ENCODE results near the gene SMC1B. TPM values are rescaled to one million over a fixed set of nuclear protein-coding genes. Genes with fewer than 3 reads are reported as not detected.
A peak's percentile ranks its signal among the peaks of the same experiment; 100 is the strongest.

Gene SMC1B
- polyA plus RNA-seq, 2 of the 4 experiments (the other 2 are of a cell fraction), result 0.03 TPM; not detected in 1

DNA sequence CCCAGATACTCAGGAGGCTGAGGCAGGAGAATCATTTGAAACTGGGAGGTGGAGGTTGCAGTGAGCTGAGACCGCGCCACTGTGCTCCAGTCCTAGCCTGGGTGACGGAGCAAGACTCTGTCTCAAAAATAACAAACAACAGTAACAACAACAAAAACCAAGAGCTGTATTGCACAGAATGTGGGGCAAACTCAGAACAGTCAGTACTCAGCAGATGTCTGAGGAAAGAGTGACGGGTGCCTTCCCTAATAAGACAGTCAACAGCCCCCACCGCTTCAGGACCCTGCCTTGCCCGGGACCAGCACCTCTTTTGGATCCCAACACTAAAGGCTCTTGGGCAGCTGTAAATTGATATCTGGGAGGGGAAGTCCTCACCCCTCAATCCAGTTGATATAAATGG lies 40.4 kb upstream of the SMC1B start:
- WGBS (ENCODE audit: missing lambda C conversion rate), result 93% methylated on average over 6 of the region's 6 CpGs
- FAIRE-seq (no peak), ATAC-seq (no peak), DNase-seq (ENCODE audit: low read depth in 1 of 2, low spot score in 1 of 2) (no peak)
- Histone ChIP-seq H3K27ac (no peak overlapping the region), H3K4me1 (0 out of 3 replicates have a peak, but pooled peaks cover 3% of the 10 kb centered on the region), H3K4me3 (no peak overlapping the region), H3K9me3 (no peaks in the 10 kb centered on the region), H3K4me2 (no peak overlapping the region)
- CTCF ChIA-PET, result interaction anchor here (2.2 kb wide), 1 partner anchor 13 kb away, joined by 7 read pairs; no protein-coding TSS in a partner anchor
- POLR2A ChIA-PET, result no interaction called here
- TF ChIP-seq FOSL2 (IDR thresholded peaks at IDR 0.05) (no peak), FOSL2 (CRISPR knock-in tag; IDR thresholded peaks at IDR 0.05) (no peak), TP53 (CRISPR knock-in tag; IDR thresholded peaks at IDR 0.05) (no peak), RFX5 (IDR thresholded peaks at IDR 0.05) (no peak), NFE2L2 (conservative IDR thresholded peaks at IDR 0.05; ENCODE audit: low read length) (no peak), GATA3 (IDR thresholded peaks at IDR 0.05; ENCODE audit: borderline replicate concordance) (no peak), EHF (CRISPR knock-in tag; IDR thresholded peaks at IDR 0.05) (no peak), POLR2A (IDR thresholded peaks at IDR 0.05; ENCODE audit: low read length) (no peak)

DNA sequence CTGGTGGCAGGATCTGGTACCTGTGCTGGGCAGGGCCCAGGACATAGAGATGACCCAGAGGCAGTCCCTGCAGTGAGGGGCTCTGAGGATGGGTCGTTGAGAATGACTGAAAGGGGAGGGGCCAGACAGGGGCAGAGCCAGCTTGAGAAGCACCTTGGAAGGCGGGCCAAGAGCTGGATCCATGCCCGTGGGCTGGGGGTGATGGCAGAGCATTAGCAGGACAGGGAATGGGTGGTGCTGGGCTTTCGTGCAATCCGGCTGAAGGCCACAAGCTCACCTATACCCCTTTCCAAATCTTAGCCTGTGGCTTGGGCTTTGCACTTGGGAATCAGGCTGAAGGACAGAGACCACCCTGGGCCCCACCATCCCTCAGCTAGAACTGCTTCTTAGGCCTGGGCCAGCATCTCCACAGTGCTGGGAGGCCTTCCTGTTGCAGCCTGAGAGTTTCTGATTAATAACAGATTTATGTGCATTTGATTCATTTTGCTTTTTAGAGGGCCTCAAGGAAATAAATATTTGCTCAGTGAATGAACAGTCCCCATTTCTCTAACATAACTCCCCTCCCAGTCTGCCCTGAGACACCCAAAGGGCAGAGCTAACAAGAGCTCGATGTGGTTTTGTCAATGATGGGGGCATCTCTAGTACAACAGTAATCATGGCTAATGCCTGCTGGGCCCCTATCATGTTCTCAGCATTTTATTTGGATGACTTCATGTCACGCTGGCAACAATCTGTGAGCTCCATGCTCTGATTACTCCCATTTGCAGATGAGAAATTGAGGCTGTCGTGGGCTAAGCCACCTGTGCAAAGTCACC lies 39.4 kb upstream of the SMC1B start:
- ChIA-PET POLR2A (no interaction called here), CTCF (interaction anchor here (1.3 to 2.2 kb wide), 3 partner anchors 12 to 181 kb away, joined by 3 to 7 read pairs (median 4); no protein-coding TSS in a partner anchor)
- H3K9me3 ChIP-seq, result no peaks in the 10 kb centered on the region
- 0 out of 3 replicates have a peak, but pooled peaks cover 3% of the 10 kb centered on the region for H3K4me1 ChIP-seq
- no peak overlapping the region for H3K27ac ChIP-seq
- no peak for DNase-seq (ENCODE audit: low read depth in 1 of 2, low spot score in 1 of 2)
- TF ChIP-seq MAFK (IDR thresholded peaks at IDR 0.05; ENCODE audit: partially characterized antibody) (no peak), CBX8 (IDR thresholded peaks at IDR 0.05) (no peak), NFE2L2 (conservative IDR thresholded peaks at IDR 0.05; ENCODE audit: low read length) (no peak), RCOR1 (IDR thresholded peaks at IDR 0.05; ENCODE audit: low read depth, low read length) (no peak), CBX2 (IDR thresholded peaks at IDR 0.05; ENCODE audit: borderline replicate concordance, low read depth) (no peak), ZNF302 (CRISPR knock-in tag; IDR thresholded peaks at IDR 0.05) (no peak), JUNB (IDR thresholded peaks at IDR 0.05) (no peak), PHF8 (IDR thresholded peaks at IDR 0.05; ENCODE audit: borderline replicate concordance, low read depth) (no peak), CHD2 (IDR thresholded peaks at IDR 0.05; ENCODE audit: low read length, partially characterized antibody) (no peak), EHF (CRISPR knock-in tag; IDR thresholded peaks at IDR 0.05) (no peak), HOXB5 (CRISPR knock-in tag; IDR thresholded peaks at IDR 0.05) (no peak)
- TF ChIP-seq, protein P1, sequence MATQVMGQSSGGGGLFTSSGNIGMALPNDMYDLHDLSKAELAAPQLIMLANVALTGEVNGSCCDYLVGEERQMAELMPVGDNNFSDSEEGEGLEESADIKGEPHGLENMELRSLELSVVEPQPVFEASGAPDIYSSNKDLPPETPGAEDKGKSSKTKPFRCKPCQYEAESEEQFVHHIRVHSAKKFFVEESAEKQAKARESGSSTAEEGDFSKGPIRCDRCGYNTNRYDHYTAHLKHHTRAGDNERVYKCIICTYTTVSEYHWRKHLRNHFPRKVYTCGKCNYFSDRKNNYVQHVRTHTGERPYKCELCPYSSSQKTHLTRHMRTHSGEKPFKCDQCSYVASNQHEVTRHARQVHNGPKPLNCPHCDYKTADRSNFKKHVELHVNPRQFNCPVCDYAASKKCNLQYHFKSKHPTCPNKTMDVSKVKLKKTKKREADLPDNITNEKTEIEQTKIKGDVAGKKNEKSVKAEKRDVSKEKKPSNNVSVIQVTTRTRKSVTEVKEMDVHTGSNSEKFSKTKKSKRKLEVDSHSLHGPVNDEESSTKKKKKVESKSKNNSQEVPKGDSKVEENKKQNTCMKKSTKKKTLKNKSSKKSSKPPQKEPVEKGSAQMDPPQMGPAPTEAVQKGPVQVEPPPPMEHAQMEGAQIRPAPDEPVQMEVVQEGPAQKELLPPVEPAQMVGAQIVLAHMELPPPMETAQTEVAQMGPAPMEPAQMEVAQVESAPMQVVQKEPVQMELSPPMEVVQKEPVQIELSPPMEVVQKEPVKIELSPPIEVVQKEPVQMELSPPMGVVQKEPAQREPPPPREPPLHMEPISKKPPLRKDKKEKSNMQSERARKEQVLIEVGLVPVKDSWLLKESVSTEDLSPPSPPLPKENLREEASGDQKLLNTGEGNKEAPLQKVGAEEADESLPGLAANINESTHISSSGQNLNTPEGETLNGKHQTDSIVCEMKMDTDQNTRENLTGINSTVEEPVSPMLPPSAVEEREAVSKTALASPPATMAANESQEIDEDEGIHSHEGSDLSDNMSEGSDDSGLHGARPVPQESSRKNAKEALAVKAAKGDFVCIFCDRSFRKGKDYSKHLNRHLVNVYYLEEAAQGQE (IDR thresholded peaks at IDR 0.05), result no peak
- 73% methylated on average over 8 of the region's 8 CpGs for WGBS (ENCODE audit: missing lambda C conversion rate)
- FAIRE-seq, result no peak
- 0 out of 6 replicates have a peak, but pooled peaks of 1 of the 2 experiments have one; percentile 24 for ATAC-seq
- no peak overlapping the region for H3K4me3 ChIP-seq
- H3K4me2 ChIP-seq, result no peak overlapping the region

DNA sequence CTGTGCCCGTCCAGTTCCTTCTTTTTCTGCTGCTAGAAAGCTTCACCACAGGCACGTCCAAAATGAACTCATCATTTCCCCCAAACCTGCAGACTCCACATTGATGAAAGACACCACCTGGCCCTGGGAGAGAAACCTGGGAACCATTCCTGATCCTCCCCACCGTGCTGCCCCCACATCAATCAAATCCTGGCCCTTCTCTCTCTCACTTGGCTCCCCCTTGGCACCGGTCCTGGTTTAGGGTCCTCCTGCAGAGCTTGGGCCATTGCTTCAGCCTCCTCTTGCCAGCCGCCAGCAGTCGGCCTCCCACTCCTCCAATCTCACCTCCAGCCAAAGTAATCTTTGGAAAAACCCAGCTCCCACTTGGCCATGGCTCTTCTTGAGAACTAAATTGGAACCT lies 38.6 kb upstream of the SMC1B start:
- Histone ChIP-seq H3K4me1 (0 out of 3 replicates have a peak, but pooled peaks cover 3% of the 10 kb centered on the region), H3K4me2 (no peak overlapping the region), H3K4me3 (no peak overlapping the region), H3K9me3 (no peaks in the 10 kb centered on the region), H3K27ac (no peak overlapping the region)
- POLR2A ChIA-PET, result interaction anchor here (0.6 kb wide), 1 partner anchor 31 kb away, joined by 3 read pairs; no protein-coding TSS in a partner anchor
- 80% methylated on average over 6 of the region's 6 CpGs for WGBS (ENCODE audit: missing lambda C conversion rate)
- no peak for ATAC-seq
- CTCF ChIA-PET, result interaction anchor here (1.3 to 1.6 kb wide), 2 partner anchors 102 to 180 kb away, joined by 3 to 4 read pairs; no protein-coding TSS in a partner anchor
- no peak for FAIRE-seq
- no peak for DNase-seq (ENCODE audit: low read depth in 1 of 2, low spot score in 1 of 2)
- TF ChIP-seq TP53 (CRISPR knock-in tag; IDR thresholded peaks at IDR 0.05), result no peak
- no peak for TF ChIP-seq HEYL (CRISPR knock-in tag; IDR thresholded peaks at IDR 0.05)
- no peak for TF ChIP-seq MAFK (IDR thresholded peaks at IDR 0.05; ENCODE audit: partially characterized antibody)
- TF ChIP-seq CBX2 (IDR thresholded peaks at IDR 0.05; ENCODE audit: borderline replicate concordance, low read depth), result no peak
- TF ChIP-seq ZFP36 (IDR thresholded peaks at IDR 0.05; ENCODE audit: borderline replicate concordance, partially characterized antibody), result no peak
- TF ChIP-seq, protein P2, sequence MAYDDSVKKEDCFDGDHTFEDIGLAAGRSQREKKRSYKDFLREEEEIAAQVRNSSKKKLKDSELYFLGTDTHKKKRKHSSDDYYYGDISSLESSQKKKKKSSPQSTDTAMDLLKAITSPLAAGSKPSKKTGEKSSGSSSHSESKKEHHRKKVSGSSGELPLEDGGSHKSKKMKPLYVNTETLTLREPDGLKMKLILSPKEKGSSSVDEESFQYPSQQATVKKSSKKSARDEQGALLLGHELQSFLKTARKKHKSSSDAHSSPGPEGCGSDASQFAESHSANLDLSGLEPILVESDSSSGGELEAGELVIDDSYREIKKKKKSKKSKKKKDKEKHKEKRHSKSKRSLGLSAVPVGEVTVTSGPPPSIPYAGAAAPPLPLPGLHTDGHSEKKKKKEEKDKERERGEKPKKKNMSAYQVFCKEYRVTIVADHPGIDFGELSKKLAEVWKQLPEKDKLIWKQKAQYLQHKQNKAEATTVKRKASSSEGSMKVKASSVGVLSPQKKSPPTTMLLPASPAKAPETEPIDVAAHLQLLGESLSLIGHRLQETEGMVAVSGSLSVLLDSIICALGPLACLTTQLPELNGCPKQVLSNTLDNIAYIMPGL (CRISPR knock-in tag; IDR thresholded peaks at IDR 0.05; ENCODE audit: borderline replicate concordance), result no peak
- no peak for TF ChIP-seq RARB (CRISPR knock-in tag; IDR thresholded peaks at IDR 0.05)
- no peak for TF ChIP-seq ZNF302 (CRISPR knock-in tag; IDR thresholded peaks at IDR 0.05)
- TF ChIP-seq POLR2AphosphoS2 (conservative IDR thresholded peaks at IDR 0.05; ENCODE audit: low read length), result no peak
- TF ChIP-seq FOSB (CRISPR knock-in tag; IDR thresholded peaks at IDR 0.05), result no peak
- no peak for TF ChIP-seq KDM1A (IDR thresholded peaks at IDR 0.05; ENCODE audit: low read depth)
- no peak for TF ChIP-seq SMC3 (IDR thresholded peaks at IDR 0.05)
- TF ChIP-seq CHD4 (IDR thresholded peaks at IDR 0.05; ENCODE audit: borderline replicate concordance), result no peak
- no peak for TF ChIP-seq NR3C1 (IDR thresholded peaks at IDR 0.05)
- TF ChIP-seq, protein P3, sequence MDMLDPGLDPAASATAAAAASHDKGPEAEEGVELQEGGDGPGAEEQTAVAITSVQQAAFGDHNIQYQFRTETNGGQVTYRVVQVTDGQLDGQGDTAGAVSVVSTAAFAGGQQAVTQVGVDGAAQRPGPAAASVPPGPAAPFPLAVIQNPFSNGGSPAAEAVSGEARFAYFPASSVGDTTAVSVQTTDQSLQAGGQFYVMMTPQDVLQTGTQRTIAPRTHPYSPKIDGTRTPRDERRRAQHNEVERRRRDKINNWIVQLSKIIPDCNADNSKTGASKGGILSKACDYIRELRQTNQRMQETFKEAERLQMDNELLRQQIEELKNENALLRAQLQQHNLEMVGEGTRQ (IDR thresholded peaks at IDR 0.05), result no peak

Data from A549 (cell line).